Amniotic epithelial cell (primary cell): Measurements from ENCODE around the gene AKAP12.
A peak's percentile ranks its signal among the peaks of the same experiment; 100 is the strongest.
"Not testable (repeated sequence)": the region's sequence is repeated elsewhere in the genome, so short reads cannot be mapped to it uniquely, and the experiment has no call there.

Source experiments
- DNase-seq: peaks from one replicate; pipeline ENCODE4 v3.0.0-alpha.2; 2010; ENCODE audit warnings: low read depth

The AKAP12 gene

GRCh38 chr6:151313066-151313491 lies 73.3 kb downstream of the AKAP12 start:
- DNase-seq = no peak

- DNase-seq = not testable (repeated sequence)
Measured at GRCh38 chr6:151315661-151316060, 75.9 kb downstream of the AKAP12 start.

- DNase-seq = peak; percentile 95
Measured at GRCh38 chr6:151317103-151317994, 77.6 kb downstream of the AKAP12 start.

GRCh38 chr6:151317995-151318365 lies 78.2 kb downstream of the AKAP12 start:
- no peak for DNase-seq

GRCh38 chr6:151320140-151320539 lies 80.4 kb downstream of the AKAP12 start:
- DNase-seq = no peak

- no peak for DNase-seq
Measured at GRCh38 chr6:151321438-151321837, 81.7 kb downstream of the AKAP12 start.

- DNase-seq = peak; percentile 51
Measured at GRCh38 chr6:151322570-151322969, 82.8 kb downstream of the AKAP12 start.

GRCh38 chr6:151323791-151324487 lies 84.2 kb downstream of the AKAP12 start:
- DNase-seq = peak; percentile 78

- DNase-seq = no peak
Measured at GRCh38 chr6:151324488-151324825, 84.7 kb downstream of the AKAP12 start.

- DNase-seq = peak; percentile 54
Measured at GRCh38 chr6:151325075-151326050, 85.6 kb downstream of the AKAP12 start.

GRCh38 chr6:151326116-151326825 lies 86.5 kb downstream of the AKAP12 start:
- no peak for DNase-seq

- no peak for DNase-seq
Measured at GRCh38 chr6:151327101-151327500, 87.3 kb downstream of the AKAP12 start.

GRCh38 chr6:151330130-151330696 lies 90.4 kb downstream of the AKAP12 start:
- DNase-seq = peak; percentile 54

- no peak for DNase-seq
Measured at GRCh38 chr6:151335930-151336329, 96.2 kb downstream of the AKAP12 start.

- peak; percentile 62 for DNase-seq
Measured at GRCh38 chr6:151338651-151339200, 99.0 kb downstream of the AKAP12 start.

GRCh38 chr6:151339369-151339768 lies 99.6 kb downstream of the AKAP12 start:
- no peak for DNase-seq

- no peak for DNase-seq
Measured at GRCh38 chr6:151340219-151340978, 100.6 kb downstream of the AKAP12 start.

GRCh38 chr6:151341476-151342195 lies 101.9 kb downstream of the AKAP12 start:
- DNase-seq = no peak

GRCh38 chr6:151342750-151343149 lies 103.0 kb downstream of the AKAP12 start:
- not testable (repeated sequence) for DNase-seq
